NCI-H82 treated with DMSO at 0.1 percent for 48 hours (cell line): ENCODE results near the gene FER.
"Not testable (repeated sequence)": the region's sequence is repeated elsewhere in the genome, so short reads cannot be mapped to it uniquely, and the experiment has no call there.

ENCODE experiments used
- DNase-seq: peaks from one replicate; lab custom pipeline; 2025; ENCODE audit not compliant: unreplicated experiment; lab: John Stamatoyannopoulos, UW

The FER gene

DNA sequence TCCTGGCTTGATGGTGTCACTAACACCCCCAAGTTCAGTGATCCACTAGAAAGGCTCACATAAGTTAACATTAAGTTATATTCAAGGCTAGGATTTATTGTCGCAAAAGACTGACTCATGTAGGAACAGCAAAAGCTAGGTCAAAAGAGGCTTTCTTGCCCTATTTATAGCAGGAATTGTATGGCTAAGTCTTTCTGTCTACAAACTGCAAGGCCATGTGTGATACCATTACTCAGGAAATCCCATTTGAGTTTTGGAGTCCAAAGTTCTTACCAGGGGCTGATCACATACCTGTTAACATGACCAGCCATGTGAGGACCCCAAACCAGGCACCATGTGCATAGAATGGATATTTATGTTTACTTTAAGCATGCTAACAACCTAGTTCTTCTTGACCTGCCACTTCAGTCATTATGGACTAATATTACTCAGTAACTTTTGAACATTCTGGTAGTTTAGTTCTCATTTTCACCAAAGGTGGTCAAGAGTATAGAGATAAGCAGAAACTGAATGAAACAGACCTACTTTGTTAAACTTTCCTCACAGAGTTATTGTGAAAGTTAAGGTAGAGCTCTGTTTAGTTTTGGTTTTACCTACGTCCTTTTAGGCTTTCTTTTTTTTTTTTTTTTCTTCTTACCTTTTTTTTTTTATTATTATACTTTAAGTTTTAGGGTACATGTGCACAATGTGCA lies 281.1 kb downstream of the FER start:
- no peak for DNase-seq

DNA sequence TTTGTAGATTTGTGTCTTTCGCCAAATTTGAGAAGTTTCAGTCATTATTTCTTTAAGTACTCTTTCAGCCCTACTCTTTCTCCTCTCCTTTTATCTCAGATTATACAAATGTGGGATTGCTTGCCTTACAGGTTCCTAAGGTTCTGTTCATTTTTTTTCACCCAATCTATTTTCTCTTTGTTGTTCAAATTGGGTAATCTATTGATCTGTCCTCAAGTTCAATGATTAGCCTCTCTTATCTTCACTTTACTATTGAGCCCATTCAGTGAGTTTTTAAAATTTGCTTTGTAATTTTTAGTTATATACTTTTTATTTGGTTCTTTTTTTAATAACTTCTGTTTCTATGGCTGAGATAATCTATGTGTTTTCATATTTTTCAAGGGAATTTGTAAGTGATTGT lies 282.1 kb downstream of the FER start:
- no peak for DNase-seq

DNA sequence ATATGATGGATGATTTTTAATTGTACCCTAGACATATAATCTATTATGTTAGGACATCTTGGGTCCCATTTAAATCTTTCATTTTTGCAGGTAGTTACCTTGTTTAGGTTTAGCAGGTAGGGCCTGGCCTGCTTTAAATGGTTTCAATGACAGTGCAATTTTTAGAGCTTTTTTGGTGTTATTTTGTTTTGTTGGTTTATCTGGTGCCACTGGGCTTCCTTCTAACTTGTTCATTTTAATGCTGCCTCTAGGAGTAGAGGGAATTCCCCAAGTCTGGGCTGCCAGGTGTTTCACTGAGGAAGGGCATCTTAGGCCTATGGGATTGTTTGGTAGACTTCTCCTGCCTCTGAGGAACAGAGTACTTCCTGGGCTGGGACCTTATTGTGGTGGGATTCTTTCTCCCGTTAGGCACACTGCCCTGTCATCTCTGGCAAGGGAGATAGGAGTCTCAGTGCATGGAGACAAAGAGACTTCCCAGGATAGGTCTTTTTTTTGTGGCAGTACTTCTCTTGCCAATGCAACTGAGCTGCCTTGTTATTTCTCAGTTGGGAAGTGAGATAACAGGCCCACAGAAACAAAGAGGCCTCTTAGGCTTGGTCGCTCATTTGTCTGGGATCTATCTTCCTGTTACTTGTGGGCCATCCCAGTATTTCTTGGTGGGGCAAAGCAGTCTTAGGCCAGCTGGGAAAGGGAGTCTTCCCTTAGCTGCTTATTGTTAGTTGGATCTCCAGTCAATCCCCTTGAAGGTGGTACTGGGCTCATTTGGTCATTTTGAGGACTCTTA lies 282.9 kb downstream of the FER start:
- no peak for DNase-seq

DNA sequence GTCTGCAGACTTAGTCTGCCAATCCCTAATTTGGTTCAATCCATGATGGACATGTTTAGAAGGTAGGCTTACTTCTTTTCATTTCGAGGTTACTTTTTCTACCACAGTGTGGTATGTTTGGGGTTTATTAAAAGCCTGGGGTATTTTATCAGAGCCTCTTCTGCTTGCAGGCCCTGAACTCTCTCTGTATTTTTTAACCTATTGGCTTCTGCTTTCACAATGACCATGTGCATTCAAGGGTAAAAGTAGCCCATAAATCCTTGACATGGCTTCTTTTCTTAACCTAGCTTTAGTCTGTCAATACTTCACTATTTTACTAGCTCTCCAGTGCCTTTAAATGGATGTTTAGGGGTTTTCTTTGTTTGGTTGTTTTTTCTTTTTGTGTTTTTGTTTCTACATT lies 286.6 kb downstream of the FER start:
- DNase-seq = no peak

DNA sequence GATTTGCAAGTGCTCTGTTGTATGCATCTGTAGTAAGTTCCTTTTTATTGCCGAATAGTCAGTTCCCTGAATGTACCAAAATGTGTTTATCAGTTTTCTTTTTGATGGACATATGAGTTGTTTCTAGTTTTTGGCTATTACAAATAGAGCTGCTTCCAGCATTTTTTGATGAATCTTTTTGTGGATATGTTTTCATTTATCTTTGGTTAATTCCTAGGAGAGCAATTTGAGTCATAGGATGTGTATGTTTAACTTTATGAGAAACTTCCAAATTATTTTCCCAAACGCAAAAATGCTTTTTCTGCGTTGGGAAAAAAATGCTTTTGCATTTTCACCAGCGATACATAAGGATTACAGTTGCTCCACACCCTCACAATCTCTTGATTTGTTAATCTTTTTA lies 287.7 kb downstream of the FER start:
- DNase-seq = no peak

DNA sequence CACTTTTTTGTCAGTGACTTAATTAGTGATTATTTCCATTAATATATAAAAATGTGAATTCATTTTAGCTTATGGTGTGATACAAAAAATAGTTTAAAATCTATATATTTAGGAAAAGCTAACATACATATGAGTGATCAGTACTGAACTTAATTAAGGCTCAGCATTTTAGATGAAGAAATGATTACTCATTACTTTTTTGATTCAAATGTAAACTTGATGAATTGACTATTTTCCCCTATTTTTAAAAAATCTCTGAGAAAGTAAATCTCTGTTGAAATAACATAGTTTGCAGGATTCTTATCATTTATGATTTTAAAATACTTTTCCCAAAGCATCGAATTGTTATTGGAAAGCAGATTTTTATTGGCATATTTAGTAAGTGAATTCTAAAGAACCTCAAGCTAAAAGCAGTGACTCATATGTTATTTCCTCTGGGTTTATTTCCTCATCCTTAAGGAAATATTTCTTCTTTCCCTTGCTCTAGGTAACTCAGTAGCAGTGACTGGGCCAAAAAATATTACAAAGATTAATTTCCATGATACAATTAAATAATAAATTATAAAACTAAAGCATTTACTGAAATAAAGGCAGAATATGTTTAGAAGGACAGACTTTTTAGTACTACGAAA lies 290.6 kb downstream of the FER start:
- no peak for DNase-seq

DNA sequence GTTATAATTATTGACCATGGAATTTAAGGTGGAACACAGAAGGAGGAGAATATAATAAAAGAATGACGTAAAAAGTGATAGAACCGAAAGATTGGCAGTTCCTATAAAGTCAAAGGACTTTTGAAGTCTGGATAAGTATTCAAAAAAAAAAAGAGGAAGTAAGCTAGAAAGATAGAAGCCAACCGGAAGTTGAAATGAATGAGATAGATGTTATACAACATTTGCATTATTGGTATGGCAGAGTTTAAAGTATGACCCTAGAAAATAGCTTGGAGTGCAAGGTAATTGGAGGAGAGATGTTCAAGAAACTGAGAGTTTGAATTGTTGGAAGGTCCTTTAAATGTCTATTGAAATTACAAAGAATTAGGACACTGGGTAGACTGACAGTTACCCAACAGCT lies 293.6 kb downstream of the FER start:
- no peak for DNase-seq

DNA sequence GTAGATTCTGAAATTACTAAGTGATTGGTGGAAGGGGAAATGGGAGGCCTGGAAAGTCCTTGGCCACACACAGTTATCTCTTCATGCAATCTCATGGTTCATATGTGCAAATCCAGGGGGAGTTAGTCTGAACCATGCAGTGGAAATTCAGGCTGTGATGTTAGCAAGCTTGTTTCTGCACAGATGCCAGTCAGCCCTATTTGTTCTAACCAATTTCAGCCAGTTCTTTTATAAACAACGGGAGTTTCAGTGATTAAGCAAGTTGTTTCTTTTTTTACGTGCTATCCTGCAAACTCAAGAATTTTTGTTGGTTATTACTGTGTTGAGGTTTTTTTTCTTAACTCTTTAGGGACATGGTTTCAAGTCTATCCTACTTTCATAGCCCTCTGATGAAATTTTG lies 298.0 kb downstream of the FER start:
- no peak for DNase-seq

DNA sequence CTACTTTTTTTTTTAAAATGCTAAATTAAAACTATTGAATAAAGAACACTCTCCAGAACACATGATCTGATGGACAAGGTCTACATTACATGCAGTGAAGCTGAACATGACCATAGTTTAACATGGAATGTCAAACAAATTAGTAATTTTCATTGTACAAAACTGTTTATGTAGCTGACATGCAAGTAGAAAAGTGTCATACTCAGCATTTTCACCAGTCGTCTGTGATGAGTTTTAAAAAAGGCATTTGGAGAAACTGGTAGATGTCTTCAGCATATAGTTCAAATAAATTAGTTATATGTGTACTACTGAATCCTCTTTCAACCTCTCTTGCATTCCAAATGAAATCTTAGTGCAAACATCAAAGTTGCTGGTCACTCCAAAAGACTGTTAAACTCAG lies 301.9 kb downstream of the FER start:
- no peak for DNase-seq

DNA sequence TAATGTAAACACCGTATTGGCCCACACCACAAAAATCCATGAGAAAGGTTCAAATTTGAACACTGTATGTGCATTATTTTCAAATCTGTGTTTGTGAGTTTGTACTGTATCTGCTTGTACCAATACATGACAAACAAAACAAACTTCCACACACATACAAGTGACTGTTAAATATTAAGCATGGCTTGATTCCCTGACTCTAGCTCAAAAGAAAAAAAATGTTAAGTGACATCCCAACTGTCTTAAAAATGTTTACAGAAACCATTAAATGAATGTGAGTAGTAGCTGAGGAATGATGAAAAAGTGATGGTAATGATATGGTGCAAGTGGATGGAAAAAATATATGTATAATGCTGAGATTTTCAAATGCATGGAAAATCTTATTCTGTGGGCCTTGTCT lies 302.6 kb downstream of the FER start:
- DNase-seq = not testable (repeated sequence)

DNA sequence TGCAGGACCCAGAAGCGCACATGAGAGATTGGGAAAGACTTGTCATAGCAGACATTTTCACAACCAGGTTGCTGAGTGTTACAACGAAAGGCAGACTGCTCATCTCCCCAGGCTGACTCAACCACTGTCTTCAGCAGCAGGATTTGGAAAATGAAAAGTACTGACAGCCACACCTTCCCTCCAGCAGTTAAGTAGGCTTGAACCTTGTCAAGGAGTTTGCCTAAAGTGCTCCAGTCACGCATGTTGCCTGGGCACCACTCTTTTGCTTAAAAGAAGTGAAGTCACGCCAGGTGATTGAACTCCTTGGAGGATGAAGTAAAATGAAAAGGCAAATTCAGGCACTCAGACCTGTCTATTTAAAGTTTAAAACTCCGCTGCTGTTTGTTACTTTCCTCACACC lies 304.5 kb downstream of the FER start:
- DNase-seq = not testable (repeated sequence)

DNA sequence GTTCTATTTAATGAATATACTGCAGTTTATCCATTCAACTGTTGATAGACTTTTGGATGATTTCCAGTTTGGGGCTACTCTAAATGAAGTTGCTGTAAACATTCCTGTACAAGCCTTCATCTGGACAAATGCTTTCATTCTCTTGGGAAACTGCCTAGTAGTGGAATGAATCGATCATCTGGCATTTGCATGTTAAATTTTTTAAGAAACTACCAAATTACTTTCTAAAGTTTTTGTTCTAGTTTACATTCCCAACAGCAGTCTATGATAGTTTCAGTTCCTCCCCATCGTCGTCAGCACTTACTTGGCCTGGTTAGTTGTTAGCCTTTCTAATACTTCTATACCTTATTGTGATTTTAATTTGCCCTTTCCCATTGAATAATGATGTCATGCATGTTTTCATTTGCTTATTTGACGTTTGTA lies 306.3 kb downstream of the FER start:
- DNase-seq = no peak

DNA sequence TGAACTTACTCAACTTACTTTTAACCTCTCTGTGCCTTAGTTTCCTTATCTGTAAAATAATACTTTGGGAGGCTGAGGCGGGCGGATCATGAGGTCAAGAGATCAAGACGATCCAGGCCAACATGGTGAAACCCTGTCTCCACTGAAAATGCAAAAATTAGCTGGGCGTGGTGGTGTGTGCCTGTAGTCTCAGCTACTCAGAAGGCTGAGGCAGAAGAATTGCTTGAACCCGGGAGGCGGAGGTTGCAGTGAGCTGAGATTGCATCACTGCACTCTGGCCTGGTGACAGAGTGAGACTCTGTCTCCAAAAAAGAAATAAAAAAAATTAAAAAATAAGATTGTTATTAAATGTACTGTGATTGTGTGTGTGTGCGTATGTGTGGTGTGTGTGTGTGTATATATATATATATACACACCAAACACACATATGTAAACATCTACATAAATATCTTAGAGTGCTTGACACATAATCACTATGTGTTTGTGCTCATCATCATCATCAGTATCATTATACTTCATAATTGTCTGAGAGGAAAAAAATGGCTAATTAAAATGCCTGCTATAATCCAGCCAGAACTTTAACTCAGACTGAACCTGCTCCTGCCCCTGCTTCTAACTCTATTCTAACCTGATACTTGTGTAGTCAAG lies 312.8 kb downstream of the FER start:
- DNase-seq = no peak

DNA sequence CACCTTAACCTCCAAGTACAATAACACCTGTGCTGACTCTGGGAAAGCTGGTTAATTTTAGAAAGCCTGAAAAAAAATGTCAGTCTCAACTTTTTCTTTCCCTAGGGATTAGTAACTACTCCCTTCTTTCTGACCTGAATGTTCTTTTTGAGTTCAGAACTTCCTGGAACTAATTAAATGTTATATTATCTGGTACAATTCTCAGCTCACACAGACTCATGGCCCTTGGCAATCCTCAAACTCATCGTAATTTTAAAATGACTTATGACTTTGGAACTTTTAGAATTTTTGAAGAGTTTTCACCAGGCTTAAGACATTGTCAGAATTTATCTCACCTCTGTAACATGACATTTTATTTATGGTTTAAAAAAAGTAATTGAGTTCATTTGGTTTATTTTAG lies 315.0 kb downstream of the FER start:
- no peak for DNase-seq

DNA sequence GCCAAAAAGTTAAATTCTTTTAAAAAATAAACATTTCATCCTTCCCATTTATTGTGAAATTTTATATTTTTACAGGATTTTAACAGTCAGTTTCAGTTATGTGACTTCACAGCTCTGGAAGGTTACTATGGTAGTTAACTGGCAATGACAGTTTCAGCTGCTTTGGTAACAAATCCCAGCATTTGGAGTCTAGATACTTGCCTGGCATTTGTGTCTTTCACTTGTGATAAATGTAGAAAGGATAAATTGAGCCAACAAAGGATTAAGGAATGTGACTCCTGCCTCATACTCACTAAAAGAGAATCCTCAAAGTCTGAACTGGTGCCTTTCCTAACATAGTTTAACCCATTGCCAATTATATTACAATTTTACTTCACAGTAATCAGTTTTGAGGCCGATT lies 315.5 kb downstream of the FER start:
- no peak for DNase-seq

DNA sequence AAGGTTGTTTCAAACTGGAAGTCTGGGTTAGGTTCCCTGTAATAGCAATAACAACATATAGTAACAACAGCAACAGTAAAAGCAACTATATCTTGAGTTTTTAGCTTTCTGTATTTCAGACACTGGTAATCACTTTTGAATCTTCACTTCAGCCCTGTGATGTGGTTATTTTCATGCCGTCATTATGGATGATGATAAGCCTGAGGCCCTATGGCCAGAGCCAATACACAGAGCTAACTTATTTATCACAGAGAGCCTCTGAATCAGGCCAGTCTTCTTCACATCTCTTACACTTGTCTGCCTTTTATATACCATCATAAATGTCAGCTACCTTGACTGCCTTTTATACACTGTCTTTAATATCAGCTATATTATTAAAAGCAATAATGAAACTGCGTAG lies 329.0 kb downstream of the FER start:
- no peak for DNase-seq

DNA sequence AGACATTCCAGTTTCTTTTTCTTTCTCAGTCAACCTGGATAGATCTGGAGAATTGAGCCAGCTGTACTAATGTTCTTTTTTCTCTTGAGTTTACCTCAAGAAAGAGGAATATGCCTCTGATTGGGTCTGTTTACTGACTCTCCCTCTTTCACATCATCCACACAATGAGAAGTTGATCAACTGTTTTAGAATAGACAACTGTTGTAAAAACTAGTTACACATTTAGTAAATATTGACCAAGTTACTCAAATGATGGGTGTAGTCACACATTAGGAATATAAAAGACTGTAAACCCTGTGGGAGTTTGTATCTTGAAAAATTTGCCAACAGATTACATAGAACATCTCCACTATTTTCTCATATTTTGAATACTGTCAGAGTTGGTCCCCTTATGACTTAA lies 330.8 kb downstream of the FER start:
- DNase-seq = no peak

DNA sequence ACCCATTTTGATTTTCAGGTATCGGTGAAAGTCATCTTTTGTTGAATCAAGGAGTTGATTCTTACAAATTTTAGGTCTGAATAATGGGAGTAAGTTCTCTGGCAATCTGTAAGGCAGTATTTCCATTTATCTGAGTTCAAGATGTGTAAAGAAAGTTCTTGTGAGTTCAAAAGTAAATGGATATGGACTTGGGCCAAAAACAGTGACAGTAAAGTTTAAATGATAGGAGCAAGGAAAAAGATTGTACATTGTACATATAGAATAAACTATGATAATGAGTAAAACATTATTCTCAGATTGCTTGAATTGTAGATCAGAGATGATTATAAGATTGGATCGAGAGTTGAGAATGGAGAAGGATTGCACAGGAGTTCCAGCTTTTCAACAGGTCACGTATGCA lies 332.8 kb downstream of the FER start:
- DNase-seq = no peak

DNA sequence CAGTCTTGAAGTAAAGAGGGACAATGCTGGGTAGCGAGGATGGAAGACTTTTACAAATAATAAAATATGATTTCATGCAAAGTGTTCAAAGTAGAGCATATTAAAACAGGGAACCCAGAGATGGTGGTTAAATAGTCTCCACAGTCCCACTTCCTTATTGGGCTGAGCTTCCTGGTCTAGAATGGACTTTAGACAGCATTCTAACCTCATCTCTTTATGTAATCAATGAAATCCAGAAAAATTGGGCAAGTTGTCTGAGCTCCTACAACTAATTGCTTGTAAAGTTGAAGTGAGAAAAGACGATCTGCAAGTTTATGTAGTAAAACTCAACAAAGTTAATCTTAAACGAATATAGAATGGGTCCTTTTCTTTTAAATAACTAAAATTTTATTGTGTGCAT lies 333.2 kb downstream of the FER start:
- no peak for DNase-seq

DNA sequence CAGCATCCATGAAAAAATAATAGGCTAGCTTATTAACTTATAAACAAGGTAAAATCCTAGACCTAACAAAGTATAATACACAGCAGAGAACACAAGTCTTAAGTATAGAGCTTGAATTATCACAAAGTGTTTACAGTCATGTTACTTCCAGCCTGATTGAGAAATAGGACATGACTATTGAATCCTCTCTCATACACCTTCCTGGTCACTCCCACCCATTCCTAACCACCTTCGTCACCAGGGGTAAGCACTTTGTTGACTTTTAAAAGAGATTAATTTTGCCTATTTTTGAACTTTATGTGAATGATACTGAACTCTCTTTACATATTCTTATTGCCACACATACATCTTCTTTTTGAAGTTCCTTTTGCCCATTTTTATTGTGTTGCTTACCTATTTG lies 336.2 kb downstream of the FER start:
- no peak for DNase-seq

DNA sequence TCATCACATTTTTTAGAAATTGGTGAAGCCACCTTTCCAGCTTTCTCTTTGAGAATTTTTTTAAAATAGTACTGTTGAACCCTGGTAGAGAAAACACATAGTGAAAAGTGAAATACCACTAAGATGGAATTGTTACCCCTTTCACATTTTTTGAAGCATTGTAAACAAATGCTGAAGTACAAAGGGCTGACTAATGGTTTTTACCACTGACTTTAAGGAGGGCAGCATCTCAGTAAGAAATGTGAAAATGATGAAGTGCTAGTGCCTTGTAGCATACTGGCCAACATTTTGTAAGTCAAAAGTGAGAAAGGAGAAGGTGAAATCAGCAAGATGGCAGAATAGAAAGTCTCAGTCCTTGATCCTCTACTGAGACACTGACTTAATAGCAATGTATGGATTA lies 341.5 kb downstream of the FER start:
- DNase-seq = no peak

DNA sequence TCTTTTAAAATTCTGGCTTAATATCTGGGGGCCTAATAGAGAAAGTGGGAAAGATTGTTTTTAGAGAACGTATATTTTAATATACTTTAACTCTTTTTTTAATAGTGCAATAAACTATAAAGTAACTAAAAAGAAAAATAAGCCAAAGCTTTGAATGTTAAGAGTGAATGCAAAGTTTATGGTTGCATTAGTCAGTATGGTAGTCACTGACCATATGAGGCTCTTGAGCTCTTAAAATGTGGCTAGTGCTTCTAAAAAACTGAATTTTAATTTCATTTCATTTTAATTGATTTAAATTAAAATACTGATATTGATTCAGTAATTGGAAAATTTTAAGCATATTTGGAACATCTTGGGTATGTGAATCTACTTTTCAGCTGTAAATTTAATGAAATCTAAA lies 351.4 kb downstream of the FER start:
- no peak for DNase-seq
